Chondrocyte (in vitro differentiated cells): ENCODE results near the gene JAKMIP1. TPM values are rescaled to one million over a fixed set of nuclear protein-coding genes. Genes with fewer than 3 reads are reported as not detected.

Experiments used
- DNase-seq: peaks from one replicate; pipeline ENCODE4 v3.0.0; 2021; ENCODE audit warnings: mixed read lengths, low spot score
- H3K27ac Mint-ChIP-seq: one replicate; pipeline ENCODE4 v1.8.0; 2021; ENCODE audit warnings: mild to moderate bottlenecking, moderate library complexity, mixed read lengths; ENCODE audit not compliant: unreplicated experiment
- H3K27me3 Mint-ChIP-seq: 2 replicates; pipeline ENCODE4 v1.8.0; 2021; ENCODE audit warnings: low read depth, mixed read lengths
- H3K36me3 Mint-ChIP-seq: 2 replicates; pipeline ENCODE4 v1.8.0; 2021; ENCODE audit warnings: low read depth, mixed read lengths
- H3K4me1 Mint-ChIP-seq: 2 replicates; pipeline ENCODE4 v1.8.0; 2021; ENCODE audit warnings: low read depth, mild to moderate bottlenecking, mixed read lengths
- H3K4me3 Mint-ChIP-seq: one replicate; pipeline ENCODE4 v1.8.0; 2021; ENCODE audit warnings: mild to moderate bottlenecking, moderate library complexity, mixed read lengths; ENCODE audit not compliant: unreplicated experiment
- H3K9me3 Mint-ChIP-seq: 2 replicates; pipeline ENCODE4 v1.8.0; 2021; ENCODE audit warnings: low read depth, mixed read lengths
- CTCF ChIP-seq: fragments of 200-600 bp; sonication (generic); IDR thresholded peaks from 2 replicates; pipeline ENCODE4 v1.5.0; 2021; ENCODE audit warnings: antibody characterized with exemption, mild to moderate bottlenecking, moderate library complexity
- total RNA-seq: library from RNA; stranded (reverse); gene quantifications from 3 replicates; pipeline ENCODE4 v1.2.1, GENCODE V29; 2021

The JAKMIP1 gene
- total RNA-seq, 1 donor from 2014 or later = 0.10 TPM

- TF ChIP-seq CTCF = no peak
- DNase-seq = no peak
- H3K36me3 Mint-ChIP-seq = no peaks in the 10 kb centered on the region
- H3K27ac Mint-ChIP-seq = no peak overlapping the region
- H3K27me3 Mint-ChIP-seq = peaks cover 43% of the 10 kb centered on the region
- H3K4me3 Mint-ChIP-seq = no peak overlapping the region
- H3K9me3 Mint-ChIP-seq = no peaks in the 10 kb centered on the region
- H3K4me1 Mint-ChIP-seq = no peaks in the 10 kb centered on the region
Measured at GRCh38 chr4:6012200-6012599, 188.1 kb downstream of the JAKMIP1 start.

- H3K4me3 Mint-ChIP-seq = no peak overlapping the region
- peaks cover 42% of the 10 kb centered on the region for H3K27me3 Mint-ChIP-seq
- H3K36me3 Mint-ChIP-seq = no peaks in the 10 kb centered on the region
- no peaks in the 10 kb centered on the region for H3K4me1 Mint-ChIP-seq
- DNase-seq = peak; percentile 44
- no peak for TF ChIP-seq CTCF
- H3K9me3 Mint-ChIP-seq = no peaks in the 10 kb centered on the region
- no peak overlapping the region for H3K27ac Mint-ChIP-seq
Measured at GRCh38 chr4:6011686-6012085, 188.7 kb downstream of the JAKMIP1 start.

DNA sequence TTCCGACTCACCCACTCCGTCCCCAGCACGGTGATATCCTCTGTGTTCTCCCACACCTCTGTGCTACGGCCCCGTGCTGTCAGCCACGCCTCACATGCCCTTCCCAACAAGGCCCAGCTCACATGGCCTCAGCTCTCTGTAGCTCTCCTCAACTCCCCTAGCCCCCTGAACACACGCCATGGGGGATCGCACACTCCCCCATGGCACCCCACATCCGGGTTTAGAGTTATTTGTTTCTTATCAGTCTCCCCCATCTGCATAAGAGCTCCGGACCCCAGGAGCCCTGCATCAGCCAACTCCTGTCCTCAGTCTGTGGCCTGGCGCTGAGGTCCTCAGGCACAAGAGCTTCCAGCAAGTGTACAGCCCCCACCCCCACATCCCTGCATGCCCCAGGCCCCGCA lies 189.1 kb downstream of the JAKMIP1 start:
- no peak overlapping the region for H3K27ac Mint-ChIP-seq
- H3K9me3 Mint-ChIP-seq = no peaks in the 10 kb centered on the region
- no peak for TF ChIP-seq CTCF
- no peak overlapping the region for H3K4me3 Mint-ChIP-seq
- peak; percentile 49 for DNase-seq
- H3K36me3 Mint-ChIP-seq = no peaks in the 10 kb centered on the region
- H3K27me3 Mint-ChIP-seq = peaks cover 44% of the 10 kb centered on the region
- no peaks in the 10 kb centered on the region for H3K4me1 Mint-ChIP-seq

- H3K9me3 Mint-ChIP-seq = no peaks in the 10 kb centered on the region
- no peak overlapping the region for H3K27ac Mint-ChIP-seq
- no peak for TF ChIP-seq CTCF
- H3K4me1 Mint-ChIP-seq = no peaks in the 10 kb centered on the region
- H3K4me3 Mint-ChIP-seq = no peak overlapping the region
- H3K27me3 Mint-ChIP-seq = peaks cover 45% of the 10 kb centered on the region
- H3K36me3 Mint-ChIP-seq = no peaks in the 10 kb centered on the region
- no peak for DNase-seq
Measured at GRCh38 chr4:6010789-6011188, 189.6 kb downstream of the JAKMIP1 start.

DNA sequence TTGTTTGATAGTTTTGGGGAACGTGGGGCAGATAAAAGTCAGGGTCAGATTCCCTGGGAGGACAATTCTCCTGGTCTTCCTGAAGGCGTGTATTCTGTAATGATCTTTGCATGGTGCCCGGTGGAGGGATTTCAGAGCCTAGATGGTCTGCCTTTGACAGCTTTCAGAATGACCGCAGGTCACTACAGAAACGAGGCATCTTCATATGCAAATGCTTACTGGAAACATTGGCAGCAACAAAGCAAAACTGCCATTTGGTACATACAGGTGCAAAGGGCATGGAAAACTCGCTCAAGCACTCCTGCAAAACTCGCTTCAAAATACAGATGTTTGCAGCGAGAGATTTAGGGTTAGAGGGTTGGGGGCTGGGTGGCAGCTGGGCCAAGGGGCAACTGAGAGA lies 190.9 kb downstream of the JAKMIP1 start:
- Mint-ChIP-seq H3K9me3 (no peaks in the 10 kb centered on the region), H3K36me3 (no peaks in the 10 kb centered on the region), H3K27ac (no peak overlapping the region), H3K4me1 (no peaks in the 10 kb centered on the region), H3K27me3 (peaks cover 50% of the 10 kb centered on the region), H3K4me3 (no peak overlapping the region)
- TF ChIP-seq CTCF = no peak
- DNase-seq = no peak
